ENCODE results near the gene EYS.

EYS gene

DNA sequence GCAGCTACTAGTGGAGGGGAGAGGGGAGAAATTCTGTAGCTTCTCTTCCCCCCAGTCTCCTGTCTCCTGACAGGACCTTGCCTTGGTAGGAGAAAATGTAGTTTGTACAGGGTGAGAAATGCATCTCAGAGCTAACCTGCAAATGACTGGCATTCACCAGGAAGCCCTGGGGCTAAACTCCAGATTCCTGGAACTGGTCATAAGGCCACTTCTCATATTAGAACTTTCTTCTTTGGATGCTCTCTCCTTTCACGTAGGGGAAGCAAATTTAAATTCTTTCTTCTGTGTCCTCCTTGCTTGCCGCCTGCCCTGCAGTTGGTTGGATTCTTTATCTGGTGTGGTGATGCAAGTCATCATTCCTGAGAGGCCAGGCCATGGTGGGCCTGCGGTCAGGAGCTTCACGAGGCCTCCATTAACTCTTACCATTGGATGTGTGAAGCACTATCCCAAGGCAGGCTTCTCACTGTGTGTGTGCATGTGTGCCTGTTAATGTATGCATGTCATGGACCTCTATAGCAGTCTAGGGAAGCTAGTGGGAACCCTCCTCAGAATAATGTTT is 1889.5 kb downstream of the EYS start:
- Histone ChIP-seq H3K9me3 (replicated peaks; ENCODE audit: insufficient read depth, low read length) (no peaks in the 10 kb centered on the region), H3K36me3 (replicated peaks; ENCODE audit: insufficient read depth, low read length) (no peaks in the 10 kb centered on the region), H3K9ac (ENCODE audit: low read length) (no peak overlapping the region), H3K4me1 (ENCODE audit: low read length) (no peaks in the 10 kb centered on the region), H3K27ac (ENCODE audit: low read length) (no peak overlapping the region), H3K9me2 (replicated peaks; ENCODE audit: insufficient read depth, low read length) (no peaks in the 10 kb centered on the region), H2AFZ (ENCODE audit: low read length) (no peak overlapping the region), H3K4me2 (ENCODE audit: low read depth, low read length) (no peak overlapping the region), H3F3A (ENCODE audit: insufficient read depth, low read length) (no peaks in the 10 kb centered on the region), H4K20me1 (ENCODE audit: insufficient read depth, low read length) (no peaks in the 10 kb centered on the region), H3K79me2 (ENCODE audit: low read length) (no peaks in the 10 kb centered on the region), H3K27me3 (replicated peaks; ENCODE audit: insufficient read depth, low read length) (no peaks in the 10 kb centered on the region), H3K4me3 (ENCODE audit: low read length) (no peak overlapping the region)
- DNase-seq = no peak
- no peak for TF ChIP-seq EZH2 (optimal IDR thresholded peaks at IDR 0.05; ENCODE audit: low read depth, low read length)

- Histone ChIP-seq H3K4me3 (ENCODE audit: low read length) (no peak overlapping the region), H3K4me2 (ENCODE audit: low read depth, low read length) (no peak overlapping the region), H3K27ac (ENCODE audit: low read length) (no peak overlapping the region), H4K20me1 (ENCODE audit: insufficient read depth, low read length) (no peaks in the 10 kb centered on the region), H3K9me3 (replicated peaks; ENCODE audit: insufficient read depth, low read length) (no peaks in the 10 kb centered on the region), H3K9ac (ENCODE audit: low read length) (no peak overlapping the region), H3K4me1 (ENCODE audit: low read length) (no peaks in the 10 kb centered on the region), H3K27me3 (replicated peaks; ENCODE audit: insufficient read depth, low read length) (no peaks in the 10 kb centered on the region), H2AFZ (ENCODE audit: low read length) (no peak overlapping the region), H3K79me2 (ENCODE audit: low read length) (no peaks in the 10 kb centered on the region), H3K9me2 (replicated peaks; ENCODE audit: insufficient read depth, low read length) (no peaks in the 10 kb centered on the region), H3F3A (ENCODE audit: insufficient read depth, low read length) (no peaks in the 10 kb centered on the region), H3K36me3 (replicated peaks; ENCODE audit: insufficient read depth, low read length) (no peaks in the 10 kb centered on the region)
- DNase-seq = no peak
- TF ChIP-seq EZH2phosphoT487 (IDR thresholded peaks at IDR 0.05; ENCODE audit: low read length) (no peak), EZH2 (optimal IDR thresholded peaks at IDR 0.05; ENCODE audit: low read depth, low read length) (no peak)
- TF ChIP-seq, protein P1, sequence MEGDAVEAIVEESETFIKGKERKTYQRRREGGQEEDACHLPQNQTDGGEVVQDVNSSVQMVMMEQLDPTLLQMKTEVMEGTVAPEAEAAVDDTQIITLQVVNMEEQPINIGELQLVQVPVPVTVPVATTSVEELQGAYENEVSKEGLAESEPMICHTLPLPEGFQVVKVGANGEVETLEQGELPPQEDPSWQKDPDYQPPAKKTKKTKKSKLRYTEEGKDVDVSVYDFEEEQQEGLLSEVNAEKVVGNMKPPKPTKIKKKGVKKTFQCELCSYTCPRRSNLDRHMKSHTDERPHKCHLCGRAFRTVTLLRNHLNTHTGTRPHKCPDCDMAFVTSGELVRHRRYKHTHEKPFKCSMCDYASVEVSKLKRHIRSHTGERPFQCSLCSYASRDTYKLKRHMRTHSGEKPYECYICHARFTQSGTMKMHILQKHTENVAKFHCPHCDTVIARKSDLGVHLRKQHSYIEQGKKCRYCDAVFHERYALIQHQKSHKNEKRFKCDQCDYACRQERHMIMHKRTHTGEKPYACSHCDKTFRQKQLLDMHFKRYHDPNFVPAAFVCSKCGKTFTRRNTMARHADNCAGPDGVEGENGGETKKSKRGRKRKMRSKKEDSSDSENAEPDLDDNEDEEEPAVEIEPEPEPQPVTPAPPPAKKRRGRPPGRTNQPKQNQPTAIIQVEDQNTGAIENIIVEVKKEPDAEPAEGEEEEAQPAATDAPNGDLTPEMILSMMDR (IDR thresholded peaks at IDR 0.05; ENCODE audit: low read length) = no peak
Measured at GRCh38 chr6:63816982-63817436, 1890.0 kb downstream of the EYS start.

GRCh38 chr6:63816401-63816981 is 1890.5 kb downstream of the EYS start:
- Histone ChIP-seq H3K4me1 (ENCODE audit: low read length) (no peaks in the 10 kb centered on the region), H3K79me2 (ENCODE audit: low read length) (no peaks in the 10 kb centered on the region), H3K9ac (ENCODE audit: low read length) (no peak overlapping the region), H4K20me1 (ENCODE audit: insufficient read depth, low read length) (no peaks in the 10 kb centered on the region), H3K36me3 (replicated peaks; ENCODE audit: insufficient read depth, low read length) (no peaks in the 10 kb centered on the region), H3F3A (ENCODE audit: insufficient read depth, low read length) (no peaks in the 10 kb centered on the region), H3K27ac (ENCODE audit: low read length) (no peak overlapping the region), H2AFZ (ENCODE audit: low read length) (no peak overlapping the region), H3K4me3 (ENCODE audit: low read length) (no peak overlapping the region), H3K9me2 (replicated peaks; ENCODE audit: insufficient read depth, low read length) (no peaks in the 10 kb centered on the region), H3K27me3 (replicated peaks; ENCODE audit: insufficient read depth, low read length) (no peaks in the 10 kb centered on the region), H3K4me2 (ENCODE audit: low read depth, low read length) (no peak overlapping the region), H3K9me3 (replicated peaks; ENCODE audit: insufficient read depth, low read length) (no peaks in the 10 kb centered on the region)
- no peak for TF ChIP-seq EZH2 (optimal IDR thresholded peaks at IDR 0.05; ENCODE audit: low read depth, low read length)
- TF ChIP-seq, protein P1 (IDR thresholded peaks at IDR 0.05; ENCODE audit: low read length) = no peak
- no peak for TF ChIP-seq EZH2phosphoT487 (IDR thresholded peaks at IDR 0.05; ENCODE audit: low read length)
- DNase-seq = no peak

GRCh38 chr6:63814459-63814858 is 1892.6 kb downstream of the EYS start:
- no peaks in the 10 kb centered on the region for H3K27me3 ChIP-seq (replicated peaks; ENCODE audit: insufficient read depth, low read length)
- no peak overlapping the region for H3K9ac ChIP-seq (ENCODE audit: low read length)
- TF ChIP-seq, protein P1 (IDR thresholded peaks at IDR 0.05; ENCODE audit: low read length) = no peak; the same call in 1 of the 2 replicates
- no peak for TF ChIP-seq EZH2phosphoT487 (IDR thresholded peaks at IDR 0.05; ENCODE audit: low read length)
- no peak for TF ChIP-seq EZH2 (optimal IDR thresholded peaks at IDR 0.05; ENCODE audit: low read depth, low read length)
- no peaks in the 10 kb centered on the region for H3K36me3 ChIP-seq (replicated peaks; ENCODE audit: insufficient read depth, low read length)
- no peaks in the 10 kb centered on the region for H3K4me1 ChIP-seq (ENCODE audit: low read length)
- H3K4me3 ChIP-seq (ENCODE audit: low read length) = no peak overlapping the region
- H3F3A ChIP-seq (ENCODE audit: insufficient read depth, low read length) = no peaks in the 10 kb centered on the region
- H4K20me1 ChIP-seq (ENCODE audit: insufficient read depth, low read length) = no peaks in the 10 kb centered on the region
- H3K79me2 ChIP-seq (ENCODE audit: low read length) = no peaks in the 10 kb centered on the region
- H3K9me2 ChIP-seq (replicated peaks; ENCODE audit: insufficient read depth, low read length) = no peaks in the 10 kb centered on the region
- no peak overlapping the region for H3K4me2 ChIP-seq (ENCODE audit: low read depth, low read length)
- no peak for DNase-seq
- H3K9me3 ChIP-seq (replicated peaks; ENCODE audit: insufficient read depth, low read length) = no peaks in the 10 kb centered on the region
- H3K27ac ChIP-seq (ENCODE audit: low read length) = no peak overlapping the region
- H2AFZ ChIP-seq (ENCODE audit: low read length) = no peak overlapping the region

All from MM.1S (cell line).